D721Med (cell line): ENCODE measurements around the gene MMS19.

Experiments
- DNase-seq: peaks from one replicate; pipeline ENCODE4 v3.0.0; 2011; ENCODE audit warnings: low spot score; ENCODE audit not compliant: insufficient read length
- FAIRE-seq: peaks from 2 replicates; lab custom pipeline; 2011; peaks lifted over from hg19 to GRCh38; lab: Jason Lieb, UNC
- CTCF ChIP-seq: IDR thresholded peaks from 2 replicates; pipeline ENCODE4 v1.5.1; 2012; ENCODE audit warnings: mild to moderate bottlenecking, control low read depth; ENCODE audit not compliant: insufficient read depth; ENCODE audit errors: missing control alignments

MMS19 gene

GRCh38 chr10:97509120-97509680 lies 11.0 kb upstream of the MMS19 start:
- no peak for FAIRE-seq
- no peak for TF ChIP-seq CTCF
- no peak for DNase-seq

DNA sequence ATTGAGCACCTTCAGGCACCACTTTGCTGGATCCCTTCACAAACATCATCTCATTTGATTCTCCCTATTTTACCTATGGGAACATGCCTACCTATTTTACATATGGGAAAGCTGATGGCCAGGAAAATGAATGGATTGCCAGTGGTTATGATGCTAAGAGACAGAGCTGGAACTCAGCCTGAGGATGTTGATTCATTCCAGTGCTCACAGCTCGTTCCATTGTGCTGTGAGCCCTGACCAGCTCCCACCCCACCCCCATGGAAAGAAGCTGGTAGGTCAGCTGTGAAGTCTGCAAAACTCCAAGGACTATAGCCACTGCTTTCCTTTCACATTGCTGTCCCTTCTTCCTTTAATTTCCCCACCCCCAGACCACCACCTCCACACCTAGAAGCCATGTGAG lies 10.1 kb upstream of the MMS19 start:
- DNase-seq (no peak), FAIRE-seq (no peak)

DNA sequence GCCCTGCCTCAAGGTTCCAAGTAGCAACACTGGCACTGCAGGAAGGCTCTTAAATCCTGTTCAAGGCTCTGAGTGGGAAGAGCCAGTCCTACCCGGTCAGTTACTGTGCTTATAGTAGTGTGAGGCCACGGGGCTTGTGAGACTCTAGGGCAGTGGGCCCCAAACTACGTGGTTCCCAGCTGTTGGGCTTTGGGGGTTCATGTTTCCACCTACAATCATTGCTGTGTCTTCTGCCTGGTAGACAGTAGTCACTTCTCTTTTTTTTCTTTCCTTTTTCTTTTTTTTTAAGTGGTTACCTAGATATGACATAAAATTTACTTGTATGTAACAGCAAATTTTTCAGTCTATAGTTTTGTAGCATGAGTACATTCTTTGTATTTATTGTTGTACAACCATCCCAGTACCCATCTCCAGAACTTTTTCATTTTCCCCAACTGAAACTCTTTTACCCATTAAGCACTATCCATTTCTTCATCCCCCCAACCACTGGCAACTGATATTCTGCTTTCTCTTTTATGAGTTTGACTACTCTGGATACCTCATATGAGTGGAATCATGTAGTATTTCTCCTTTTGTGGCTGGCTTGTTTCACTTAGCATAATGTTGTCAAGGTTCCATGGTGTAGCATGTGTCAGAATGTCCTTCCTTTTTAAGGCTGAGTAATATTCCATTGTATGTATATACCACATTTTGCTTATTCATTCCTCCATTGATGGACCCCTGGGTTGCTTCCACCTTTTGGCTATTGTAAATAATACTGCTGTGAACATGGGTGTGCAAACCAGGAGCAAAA lies 8.2 kb upstream of the MMS19 start:
- no peak for DNase-seq
- TF ChIP-seq CTCF = no peak
- FAIRE-seq = no peak

More for the DNA sequence above, 10.1 kb upstream of the MMS19 start:
- no peak for TF ChIP-seq CTCF

DNA sequence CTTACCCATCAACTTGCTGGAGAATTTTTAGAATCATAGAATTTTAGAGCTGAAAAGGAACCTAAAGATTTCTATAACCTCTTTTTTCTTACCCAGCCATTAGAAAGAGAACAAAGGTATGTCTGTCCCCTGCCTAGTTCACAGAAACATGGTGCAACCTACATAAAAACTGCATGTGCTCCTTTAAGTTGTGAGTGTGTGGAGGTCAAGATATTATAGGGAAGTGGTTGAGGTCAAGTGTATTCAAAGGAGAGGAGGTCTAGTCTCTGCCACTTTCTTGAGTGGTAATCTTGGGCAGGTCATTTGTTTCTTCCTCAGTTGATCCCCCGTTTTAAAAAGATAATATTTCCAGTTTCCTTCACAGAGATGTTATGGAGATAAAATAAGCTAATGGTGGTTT lies 6.9 kb upstream of the MMS19 start:
- DNase-seq (no peak), FAIRE-seq (no peak)
- TF ChIP-seq CTCF = no peak

DNA sequence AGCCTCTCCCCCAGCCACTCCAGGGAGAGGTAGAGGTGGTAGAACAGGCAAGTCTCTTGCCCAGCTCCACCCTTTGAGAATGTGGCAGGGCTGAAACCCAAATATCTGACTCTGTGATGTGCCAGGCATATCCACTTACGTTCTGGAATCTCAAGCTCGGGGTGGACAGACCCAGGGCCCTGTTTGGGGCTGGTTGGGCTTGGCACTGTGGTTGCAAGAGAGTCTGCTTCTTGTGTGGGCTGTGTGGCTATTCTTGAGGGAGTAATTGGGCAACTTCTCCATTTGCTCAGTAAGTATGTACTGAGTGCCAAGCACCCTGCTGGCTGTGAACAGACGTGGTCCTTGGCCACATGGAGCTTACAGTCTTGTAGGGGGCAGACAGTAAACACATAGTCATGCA lies 5.2 kb upstream of the MMS19 start:
- FAIRE-seq (no peak), DNase-seq (no peak)
- TF ChIP-seq CTCF = no peak

DNA sequence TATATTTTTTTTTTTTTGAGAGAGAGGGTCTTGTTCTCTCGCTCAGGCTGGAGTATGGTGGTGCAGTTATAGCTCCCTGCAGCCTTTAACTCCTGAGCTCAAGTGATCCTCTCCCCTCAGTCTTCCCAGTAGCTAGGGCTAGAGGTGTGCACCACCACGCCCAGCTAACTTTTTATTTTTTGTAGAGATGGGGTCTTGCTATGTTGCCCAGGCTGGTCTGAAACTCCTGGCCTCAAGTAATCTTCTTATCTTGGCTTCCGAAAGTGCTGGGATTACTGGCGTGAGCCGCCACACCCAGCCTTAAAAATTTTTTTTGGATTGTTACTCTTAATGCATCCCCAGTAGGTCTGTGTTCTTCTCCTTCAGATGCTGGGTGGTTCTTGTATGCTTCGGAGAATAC lies 4.7 kb upstream of the MMS19 start:
- TF ChIP-seq CTCF = no peak
- FAIRE-seq = no peak
- no peak for DNase-seq

- no peak for TF ChIP-seq CTCF
- DNase-seq = no peak
- no peak for FAIRE-seq
Measured at GRCh38 chr10:97500297-97500575, 2.0 kb upstream of the MMS19 start.
